PC-3 (cell line): ENCODE measurements around the gene ANKRD23. TPM values are rescaled to one million over a fixed set of nuclear protein-coding genes. Genes with fewer than 3 reads are reported as not detected.
A peak's percentile ranks its signal among the peaks of the same experiment; 100 is the strongest.

Source experiments
- ATAC-seq: fragments of 200-7000 bp; cut with Tn5 transposase; 2 replicates; pipeline ENCODE4 v1.9.1; 2020; ENCODE audit warnings: mild to moderate bottlenecking, moderate library complexity
- Bru-seq: library from RNA; stranded (reverse); fragments of 400-500 nt; gene quantifications from one replicate; lab custom pipeline; 2021; lab: Mats Ljungman, UMichigan
- BruChase-seq, 2 experiments: library from RNA; stranded (reverse); fragments of 400-500 nt; gene quantifications; one replicate each; lab custom pipeline; 2021; lab: Mats Ljungman, UMichigan
- BruUV-seq: library from RNA; stranded (reverse); fragments of 400-500 nt; replicated peaks from 2 replicates; lab custom pipeline; 2021; lab: Mats Ljungman, UMichigan
- CTCF ChIA-PET: fragments of 300-600 bp; sonication (Branson Sonifier 250); formaldehyde crosslinking; loops from one replicate; lab custom pipeline; 2022; ENCODE audit warnings: antibody characterized with exemption; lab: Charles Lee
- POLR2A ChIA-PET: fragments of 300-600 bp; sonication (Branson Sonifier 250); formaldehyde crosslinking; loops from one replicate; lab custom pipeline; 2022; ENCODE audit warnings: antibody characterized with exemption; ENCODE audit not compliant: unreplicated experiment; lab: Charles Lee
- DNase-seq: peaks from one replicate; pipeline ENCODE4 v3.0.0-alpha.2; 2015
- H2AFZ ChIP-seq: fragments of 300-600 bp; sonication (generic); 2 replicates; pipeline ENCODE4 v1.6.0; 2016; ENCODE audit warnings: antibody characterized with exemption, low read length
- H3F3A ChIP-seq: fragments of 300-600 bp; sonication (generic); one replicate; pipeline ENCODE4 v1.6.0; 2017; ENCODE audit warnings: antibody characterized with exemption, low read length, control low read depth, mild to moderate bottlenecking; ENCODE audit not compliant: unreplicated experiment
- H3K27ac ChIP-seq: fragments of 300-600 bp; sonication (generic); 2 replicates; pipeline ENCODE4 v1.5.1; 2016; ENCODE audit warnings: mild to moderate bottlenecking, low read length
- H3K27me3 ChIP-seq: fragments of 300-600 bp; sonication (generic); 2 replicates; pipeline ENCODE4 v1.6.1; 2016; ENCODE audit warnings: low read length, mixed read lengths
- H3K36me3 ChIP-seq: fragments of 300-600 bp; sonication (generic); 2 replicates; pipeline ENCODE4 v1.6.1; 2016; ENCODE audit warnings: low read depth, mixed run types, low read length, mixed read lengths
- H3K4me1 ChIP-seq: fragments of 300-600 bp; sonication (generic); 2 replicates; pipeline ENCODE4 v1.5.1; 2016; ENCODE audit warnings: low read length; ENCODE audit not compliant: insufficient read depth
- H3K4me2 ChIP-seq: fragments of 300-600 bp; sonication (generic); 2 replicates; pipeline ENCODE4 v1.6.0; 2016; ENCODE audit warnings: low read length
- H3K4me3 ChIP-seq: fragments of 300-600 bp; sonication (generic); 2 replicates; pipeline ENCODE4 v1.5.1; 2016; ENCODE audit warnings: mild to moderate bottlenecking, low read length, mixed read lengths
- H3K79me2 ChIP-seq: fragments of 300-600 bp; sonication (generic); 2 replicates; pipeline ENCODE4 v1.6.1; 2017; ENCODE audit warnings: low read length, mixed read lengths
- H3K9ac ChIP-seq: fragments of 300-600 bp; sonication (generic); 2 replicates; pipeline ENCODE4 v1.6.0; 2016; ENCODE audit warnings: mild to moderate bottlenecking, low read length
- H3K9me2 ChIP-seq: fragments of 300-600 bp; sonication (generic); replicated peaks from 2 replicates; pipeline ENCODE4 v1.6.1; 2016; ENCODE audit warnings: mixed run types, low read length, mixed read lengths
- H3K9me3 ChIP-seq: fragments of 300-600 bp; sonication (generic); 2 replicates; pipeline ENCODE4 v1.6.1; 2016; ENCODE audit warnings: low read length, mixed read lengths
- H4K20me1 ChIP-seq: fragments of 300-600 bp; sonication (generic); 2 replicates; pipeline ENCODE4 v1.6.1; 2016; ENCODE audit warnings: low read length, mixed read lengths
- EZH2 ChIP-seq: fragments of 300-600 bp; sonication (generic); IDR thresholded peaks from one replicate; pipeline ENCODE4 v1.6.1; 2017; ENCODE audit warnings: antibody characterized with exemption, mild to moderate bottlenecking, low read length; ENCODE audit not compliant: unreplicated experiment
- EZH2phosphoT487 ChIP-seq: fragments of 300-600 bp; sonication (generic); IDR thresholded peaks from 2 replicates; pipeline ENCODE4 v1.6.1; 2018; ENCODE audit warnings: mild to moderate bottlenecking, antibody characterized with exemption, low read length, borderline replicate concordance
- intact Hi-C: fragments of 100-400 bp; cut with micrococcal nuclease; formaldehyde crosslinking; loops from 2 replicates; pipeline ENCODE4 v1.9.0; 2023
- long read RNA-seq: library from polyadenylated mRNA; unstranded; transcript quantifications from one replicate; pipeline ENCODE4 v2.0.0, GENCODE V29; 2021; ENCODE audit not compliant: unreplicated experiment
- total RNA-seq: library from RNA; depleted of rRNA; stranded (reverse); fragments of >200 nt; gene quantifications from 2 replicates; pipeline ENCODE4 v1.2.3, GENCODE V29; 2014; rRNA removed
- TF ChIP-seq, protein P1 (sequence below): fragments of 300-600 bp; sonication (generic); conservative IDR thresholded peaks from 2 replicates; pipeline ENCODE4 v1.5.1; 2017; ENCODE audit warnings: antibody characterized with exemption, low read depth, mild to moderate bottlenecking, low read length

ANKRD23 gene
- 4.0 and 8.2 TPM in 2 replicates for total RNA-seq
- Bru-seq, nascent RNA, result percentile 56 among the genes with signal in this experiment
- percentile 63 among the genes with signal in this experiment for BruChase-seq, experiment 1, labeled RNA remaining after a 6-hour chase
- percentile 70 among the genes with signal in this experiment for BruChase-seq, experiment 2, labeled RNA remaining after a 2-hour chase
- long read RNA-seq, partial matches to known transcripts, result 1 of 33 reads
- long read RNA-seq, other reads (novel, unspliced or antisense), result 32 of 33 reads

DNA sequence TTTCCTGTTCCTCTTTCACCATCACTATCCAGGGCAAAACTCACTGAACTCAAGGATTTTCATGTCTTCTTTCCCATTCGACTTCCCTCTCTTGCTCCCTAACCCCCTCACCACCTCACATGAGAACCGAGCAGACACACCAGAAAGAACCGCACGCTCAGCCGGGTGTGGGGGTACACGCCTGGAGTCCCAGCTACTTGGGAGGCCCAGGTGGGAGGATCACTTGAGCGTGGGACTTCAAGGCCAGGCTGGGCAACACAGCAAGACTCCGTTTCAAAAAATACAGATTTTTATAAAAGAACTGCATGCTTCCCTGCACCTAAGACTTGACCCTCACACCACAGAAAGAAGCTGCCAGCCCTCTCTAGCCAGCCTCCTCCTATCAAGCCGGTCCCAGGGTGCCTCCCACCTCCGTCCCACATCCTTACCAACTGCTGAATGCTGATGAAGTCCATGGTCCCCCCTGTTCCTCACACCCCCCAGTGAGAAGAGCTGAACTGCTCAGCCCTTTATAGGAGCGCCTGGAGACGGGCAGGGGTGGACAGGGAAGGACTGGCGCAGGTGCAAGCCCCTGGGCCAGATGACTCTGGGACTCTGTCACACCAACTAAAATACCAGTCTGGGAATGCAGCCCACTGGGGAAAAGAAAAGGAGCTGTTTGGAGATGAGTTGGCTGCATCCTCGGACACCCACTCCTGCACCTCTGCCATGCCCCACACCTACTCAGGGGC is at the start of gene ANKRD23:
Gene ANKRD23, minus strand, starts transcription at position 484 of the 731 bp plus-strand sequence. Its CDS starts 29 bp downstream, at position 455.
- no peak within 1 kb of the TSS for H3K27ac ChIP-seq
- TF ChIP-seq EZH2 (no peak), EZH2phosphoT487 (no peak)
- TF ChIP-seq, protein P1, sequence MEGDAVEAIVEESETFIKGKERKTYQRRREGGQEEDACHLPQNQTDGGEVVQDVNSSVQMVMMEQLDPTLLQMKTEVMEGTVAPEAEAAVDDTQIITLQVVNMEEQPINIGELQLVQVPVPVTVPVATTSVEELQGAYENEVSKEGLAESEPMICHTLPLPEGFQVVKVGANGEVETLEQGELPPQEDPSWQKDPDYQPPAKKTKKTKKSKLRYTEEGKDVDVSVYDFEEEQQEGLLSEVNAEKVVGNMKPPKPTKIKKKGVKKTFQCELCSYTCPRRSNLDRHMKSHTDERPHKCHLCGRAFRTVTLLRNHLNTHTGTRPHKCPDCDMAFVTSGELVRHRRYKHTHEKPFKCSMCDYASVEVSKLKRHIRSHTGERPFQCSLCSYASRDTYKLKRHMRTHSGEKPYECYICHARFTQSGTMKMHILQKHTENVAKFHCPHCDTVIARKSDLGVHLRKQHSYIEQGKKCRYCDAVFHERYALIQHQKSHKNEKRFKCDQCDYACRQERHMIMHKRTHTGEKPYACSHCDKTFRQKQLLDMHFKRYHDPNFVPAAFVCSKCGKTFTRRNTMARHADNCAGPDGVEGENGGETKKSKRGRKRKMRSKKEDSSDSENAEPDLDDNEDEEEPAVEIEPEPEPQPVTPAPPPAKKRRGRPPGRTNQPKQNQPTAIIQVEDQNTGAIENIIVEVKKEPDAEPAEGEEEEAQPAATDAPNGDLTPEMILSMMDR, result no peak
- no peaks in the 10 kb centered on the region for H3K27me3 ChIP-seq
- no peaks in the 10 kb centered on the region for H3K79me2 ChIP-seq
- DNase-seq, result no peak
- no peaks in the 10 kb centered on the region for H3K9me3 ChIP-seq
- no peaks in the 10 kb centered on the region for H3K9me2 ChIP-seq
- BruUV-seq, result no TSS peak
- intact Hi-C loops, result no loop called here
- no peaks in the 10 kb centered on the region for H3F3A ChIP-seq
- H4K20me1 ChIP-seq, result no peaks in the 10 kb centered on the region
- ChIA-PET CTCF (no interaction called here), POLR2A (no interaction called here)
- no peak within 1 kb of the TSS for H2AFZ ChIP-seq
- no peaks in the 10 kb centered on the region for H3K4me1 ChIP-seq
- no peak within 1 kb of the TSS for H3K4me2 ChIP-seq
- H3K9ac ChIP-seq, result no peak within 1 kb of the TSS
- H3K36me3 ChIP-seq, result peaks cover 3% of the 10 kb centered on the region; the same call in 1 of the 2 replicates
- ATAC-seq, result no peak
- no peak within 1 kb of the TSS for H3K4me3 ChIP-seq

DNA sequence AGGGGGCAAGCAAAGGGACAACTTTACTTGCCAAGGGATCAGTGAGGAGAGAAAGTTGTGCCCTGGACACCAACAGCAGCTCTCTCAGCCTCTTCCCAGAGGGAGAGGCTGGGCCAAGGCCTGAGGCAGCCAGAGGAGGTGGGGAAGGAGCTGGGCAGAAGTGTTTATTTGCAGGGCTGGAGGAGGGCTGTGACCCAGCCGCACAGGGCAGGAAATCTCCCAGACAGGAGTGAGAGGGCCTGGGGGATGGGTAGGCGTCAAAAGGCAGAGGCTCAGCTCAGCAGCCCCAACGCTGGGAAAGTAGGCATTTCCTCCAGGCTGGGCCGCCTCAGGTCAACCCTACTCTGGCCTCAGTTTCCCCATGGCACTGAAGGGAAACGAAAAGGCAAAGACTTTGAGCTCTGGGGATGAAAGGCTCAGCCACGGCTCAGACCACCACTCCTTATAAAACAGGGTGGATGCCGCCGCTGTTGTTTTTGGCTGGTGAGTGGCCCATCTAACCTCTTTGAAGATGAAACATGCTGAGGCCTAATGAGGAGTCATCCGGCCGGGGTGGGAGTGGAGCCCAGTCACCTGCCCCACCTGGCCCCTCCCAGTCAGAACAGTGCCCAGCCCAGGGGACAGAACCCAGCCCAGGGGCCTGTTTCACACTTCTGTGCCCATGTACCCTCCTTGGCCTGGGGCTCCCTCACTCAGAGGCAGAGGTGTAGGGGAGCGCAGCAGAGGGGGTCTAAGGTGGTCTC is 47.9 kb upstream of the ANKRD23 start:
- Histone ChIP-seq H3K27ac (no peak overlapping the region), H3K36me3 (no peaks in the 10 kb centered on the region), H2AFZ (no peak overlapping the region), H3K79me2 (no peaks in the 10 kb centered on the region), H3K9me3 (no peaks in the 10 kb centered on the region), H4K20me1 (no peaks in the 10 kb centered on the region), H3K9ac (no peak overlapping the region), H3K4me2 (no peak overlapping the region), H3K4me1 (peaks cover 43% of the 10 kb centered on the region), H3K4me3 (no peak overlapping the region), H3K27me3 (no peaks in the 10 kb centered on the region), H3F3A (no peaks in the 10 kb centered on the region), H3K9me2 (no peaks in the 10 kb centered on the region)
- no TSS peak for BruUV-seq
- DNase-seq (no peak), ATAC-seq (no peak)
- intact Hi-C loops, result no loop called here
- ChIA-PET POLR2A (no interaction called here), CTCF (no interaction called here)
- TF ChIP-seq EZH2phosphoT487, result no peak
- TF ChIP-seq, protein P1, result no peak
- no peak for TF ChIP-seq EZH2
